Keratinocyte (primary cell): Measurements from ENCODE around the gene UBA6.

Experiments
- EZH2 ChIP-seq: IDR thresholded peaks from one replicate; pipeline ENCODE4 v1.6.1; 2012; ENCODE audit warnings: inconsistent platforms, mild to moderate bottlenecking, low read length, moderate library complexity
- TF ChIP-seq, protein P1 (sequence below), 3 experiments: IDR thresholded peaks in 1 of 3; conservative IDR thresholded peaks in 1 of 3; optimal IDR thresholded peaks in 1 of 3; 2 replicates in 2 of 3; 3 replicates in 1 of 3; pipeline versions ENCODE3 to v1.5.1; 2011; ENCODE audit warnings: low read length in 3 of 3, mild to moderate bottlenecking in 3 of 3, moderate library complexity in 2 of 3, control low read depth in 1 of 3, inconsistent platforms in 1 of 3; ENCODE audit not compliant: insufficient read depth in 2 of 3; ENCODE audit errors: extremely low read depth in 1 of 3

GRCh38 chr4:67712000-67712625, 11.2 kb upstream of the UBA6 start:
- TF ChIP-seq EZH2: no peak
- TF ChIP-seq, protein P1, sequence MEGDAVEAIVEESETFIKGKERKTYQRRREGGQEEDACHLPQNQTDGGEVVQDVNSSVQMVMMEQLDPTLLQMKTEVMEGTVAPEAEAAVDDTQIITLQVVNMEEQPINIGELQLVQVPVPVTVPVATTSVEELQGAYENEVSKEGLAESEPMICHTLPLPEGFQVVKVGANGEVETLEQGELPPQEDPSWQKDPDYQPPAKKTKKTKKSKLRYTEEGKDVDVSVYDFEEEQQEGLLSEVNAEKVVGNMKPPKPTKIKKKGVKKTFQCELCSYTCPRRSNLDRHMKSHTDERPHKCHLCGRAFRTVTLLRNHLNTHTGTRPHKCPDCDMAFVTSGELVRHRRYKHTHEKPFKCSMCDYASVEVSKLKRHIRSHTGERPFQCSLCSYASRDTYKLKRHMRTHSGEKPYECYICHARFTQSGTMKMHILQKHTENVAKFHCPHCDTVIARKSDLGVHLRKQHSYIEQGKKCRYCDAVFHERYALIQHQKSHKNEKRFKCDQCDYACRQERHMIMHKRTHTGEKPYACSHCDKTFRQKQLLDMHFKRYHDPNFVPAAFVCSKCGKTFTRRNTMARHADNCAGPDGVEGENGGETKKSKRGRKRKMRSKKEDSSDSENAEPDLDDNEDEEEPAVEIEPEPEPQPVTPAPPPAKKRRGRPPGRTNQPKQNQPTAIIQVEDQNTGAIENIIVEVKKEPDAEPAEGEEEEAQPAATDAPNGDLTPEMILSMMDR (optimal IDR thresholded peaks at IDR 0.05 in 1 of 3, IDR thresholded peaks at IDR 0.05 in 1 of 3, conservative IDR thresholded peaks at IDR 0.05 in 1 of 3; ENCODE audit: extremely low read depth in 1 of 3, insufficient read depth in 2 of 3, low read length in 3 of 3): no peak
